Kidney capillary endothelial cell (primary cell): ENCODE results near the gene MRPS25.

Experiments used
- DNase-seq: peaks from one replicate; pipeline ENCODE4 v3.0.0-alpha.2; 2018; ENCODE audit warnings: low spot score

Gene MRPS25

GRCh38 chr3:15081960-15082664, 17.0 kb upstream of the MRPS25 start:
- no peak for DNase-seq

- DNase-seq, result no peak
Observed at GRCh38 chr3:15079091-15079490, 14.0 kb upstream of the MRPS25 start.

- DNase-seq, result no peak
Observed at GRCh38 chr3:15074500-15074899, 9.4 kb upstream of the MRPS25 start.

GRCh38 chr3:15071699-15072098, 6.6 kb upstream of the MRPS25 start:
- no peak for DNase-seq

- DNase-seq, result no peak
Observed at GRCh38 chr3:15069441-15069840, 4.3 kb upstream of the MRPS25 start.

- DNase-seq, result no peak
Observed at GRCh38 chr3:15066467-15066866, 1.4 kb upstream of the MRPS25 start.

- no peak for DNase-seq
Observed at GRCh38 chr3:15065550-15066007, 464 bp upstream of the MRPS25 start.

GRCh38 chr3:15064299-15064834, 748 bp downstream of the MRPS25 start:
- DNase-seq, result peak; percentile 61

- DNase-seq, result no peak
Observed at GRCh38 chr3:15063656-15064286, 1.3 kb downstream of the MRPS25 start.

- no peak for DNase-seq
Observed at GRCh38 chr3:15063238-15063637, 1.9 kb downstream of the MRPS25 start.

- no peak for DNase-seq
Observed at GRCh38 chr3:15060029-15060428, 5.1 kb downstream of the MRPS25 start.

GRCh38 chr3:15056676-15057404, 8.3 kb downstream of the MRPS25 start:
- no peak for DNase-seq

- no peak for DNase-seq
Observed at GRCh38 chr3:15055019-15055557, 10.0 kb downstream of the MRPS25 start.

- DNase-seq, result no peak
Observed at GRCh38 chr3:15053541-15053940, 11.6 kb downstream of the MRPS25 start.

GRCh38 chr3:15052335-15053242, 12.5 kb downstream of the MRPS25 start:
- no peak for DNase-seq

GRCh38 chr3:15051531-15051930, 13.6 kb downstream of the MRPS25 start:
- DNase-seq, result peak; percentile 52

- DNase-seq, result no peak
Observed at GRCh38 chr3:15050405-15051092, 14.6 kb downstream of the MRPS25 start.

- no peak for DNase-seq
Observed at GRCh38 chr3:15049584-15049983, 15.5 kb downstream of the MRPS25 start.

GRCh38 chr3:15045667-15046066, 19.4 kb downstream of the MRPS25 start:
- DNase-seq, result no peak

- DNase-seq, result peak; percentile 55
Observed at GRCh38 chr3:15044326-15044725, 20.8 kb downstream of the MRPS25 start.
